IPS-18c (cell line): Measurements from ENCODE around the gene CD81.

Source experiments
- H3K4me3 ChIP-seq: 2 replicates; pipeline ENCODE4 v1.7.0; 2013; ENCODE audit warnings: low read depth, mild to moderate bottlenecking, low read length, moderate library complexity; ENCODE audit not compliant: insufficient read depth
- H3K9me3 ChIP-seq: one replicate; pipeline ENCODE4 v1.6.1; 2013; ENCODE audit warnings: mild to moderate bottlenecking, low read length, moderate library complexity; ENCODE audit not compliant: control insufficient read depth, insufficient read depth

CD81 gene

DNA sequence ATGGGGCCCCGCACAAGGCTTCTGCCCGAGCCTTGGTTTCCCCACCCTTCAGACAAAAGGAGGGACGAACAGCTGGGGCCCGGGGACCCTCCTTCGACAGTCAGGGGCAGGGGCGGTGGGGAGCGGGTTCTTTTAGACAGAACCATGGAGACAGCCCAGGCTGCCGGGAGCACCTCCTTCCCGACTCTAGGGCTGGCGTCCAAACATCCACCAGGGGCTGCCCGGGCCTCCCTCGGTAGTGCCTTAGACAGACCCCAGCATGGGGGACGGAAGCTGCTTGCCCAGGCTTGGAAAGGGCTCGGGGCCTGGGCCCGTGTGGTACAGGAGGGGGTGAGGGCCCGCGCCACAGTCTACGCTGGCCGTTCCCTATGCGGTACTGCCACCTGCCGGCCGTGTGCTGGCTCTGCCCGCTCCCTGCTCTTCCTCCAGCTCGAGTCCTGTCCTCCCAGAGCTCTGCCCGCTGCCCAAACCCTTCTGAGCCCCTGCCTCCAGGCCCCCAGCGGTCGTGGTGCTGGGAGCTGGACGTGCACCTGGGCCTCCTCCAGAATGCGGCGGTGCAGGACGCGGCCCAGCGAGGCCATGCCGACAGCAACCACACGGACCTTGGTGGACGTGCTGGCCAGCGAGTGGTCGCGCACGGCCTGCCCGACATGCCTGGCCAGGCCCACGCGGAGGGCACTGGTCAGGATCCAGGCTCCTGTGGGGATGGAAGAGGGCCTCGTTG lies 43.6 kb downstream of the CD81 start:
- Histone ChIP-seq H3K9me3 (peaks cover 5% of the 10 kb centered on the region), H3K4me3 (no peak overlapping the region)

DNA sequence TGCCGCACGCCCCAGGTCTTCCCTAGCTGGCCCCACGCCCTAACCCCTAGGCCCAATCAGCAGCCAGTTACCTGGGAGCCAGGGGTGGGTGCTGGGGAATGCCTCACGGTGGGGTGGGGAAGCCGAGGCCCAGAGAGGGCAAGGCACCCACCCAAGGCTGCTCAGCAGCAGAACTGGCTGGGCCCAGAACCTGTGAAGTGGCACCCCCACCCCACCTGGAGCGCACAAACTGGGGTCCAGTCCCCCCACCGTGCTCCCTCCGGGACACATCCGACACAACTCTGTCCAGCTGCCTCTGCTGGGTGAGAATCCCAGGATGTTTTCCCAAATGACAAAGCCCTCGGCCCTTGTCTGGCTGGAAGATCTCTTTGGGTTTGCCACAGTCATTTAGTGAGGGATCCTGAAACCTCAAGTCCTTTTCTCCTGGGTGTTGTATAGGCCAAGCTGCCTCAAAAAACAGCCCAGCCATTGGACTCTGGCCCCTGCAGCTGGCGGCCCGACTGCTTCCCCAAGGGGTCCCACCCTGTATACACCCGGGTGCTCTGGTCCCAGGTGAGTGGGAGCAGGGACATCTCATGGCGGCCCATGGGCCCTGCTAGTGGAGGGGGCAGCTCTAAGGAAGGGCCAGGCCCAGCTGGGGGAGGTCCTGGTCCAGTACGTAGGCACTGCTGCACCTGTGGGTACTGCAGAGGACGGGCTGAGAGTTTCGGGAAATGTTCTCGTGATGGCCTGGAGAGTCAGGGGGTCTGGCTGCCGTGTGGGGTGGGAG lies 44.3 kb downstream of the CD81 start:
- H3K4me3 ChIP-seq, result no peak overlapping the region
- peaks cover 5% of the 10 kb centered on the region for H3K9me3 ChIP-seq

- H3K9me3 ChIP-seq, result peaks cover 5% of the 10 kb centered on the region
- no peak overlapping the region for H3K4me3 ChIP-seq
Measured at GRCh38 chr11:2421996-2422395, 44.9 kb downstream of the CD81 start.

- Histone ChIP-seq H3K9me3 (peaks cover 5% of the 10 kb centered on the region), H3K4me3 (no peak overlapping the region)
Measured at GRCh38 chr11:2422461-2423156, 45.5 kb downstream of the CD81 start.

DNA sequence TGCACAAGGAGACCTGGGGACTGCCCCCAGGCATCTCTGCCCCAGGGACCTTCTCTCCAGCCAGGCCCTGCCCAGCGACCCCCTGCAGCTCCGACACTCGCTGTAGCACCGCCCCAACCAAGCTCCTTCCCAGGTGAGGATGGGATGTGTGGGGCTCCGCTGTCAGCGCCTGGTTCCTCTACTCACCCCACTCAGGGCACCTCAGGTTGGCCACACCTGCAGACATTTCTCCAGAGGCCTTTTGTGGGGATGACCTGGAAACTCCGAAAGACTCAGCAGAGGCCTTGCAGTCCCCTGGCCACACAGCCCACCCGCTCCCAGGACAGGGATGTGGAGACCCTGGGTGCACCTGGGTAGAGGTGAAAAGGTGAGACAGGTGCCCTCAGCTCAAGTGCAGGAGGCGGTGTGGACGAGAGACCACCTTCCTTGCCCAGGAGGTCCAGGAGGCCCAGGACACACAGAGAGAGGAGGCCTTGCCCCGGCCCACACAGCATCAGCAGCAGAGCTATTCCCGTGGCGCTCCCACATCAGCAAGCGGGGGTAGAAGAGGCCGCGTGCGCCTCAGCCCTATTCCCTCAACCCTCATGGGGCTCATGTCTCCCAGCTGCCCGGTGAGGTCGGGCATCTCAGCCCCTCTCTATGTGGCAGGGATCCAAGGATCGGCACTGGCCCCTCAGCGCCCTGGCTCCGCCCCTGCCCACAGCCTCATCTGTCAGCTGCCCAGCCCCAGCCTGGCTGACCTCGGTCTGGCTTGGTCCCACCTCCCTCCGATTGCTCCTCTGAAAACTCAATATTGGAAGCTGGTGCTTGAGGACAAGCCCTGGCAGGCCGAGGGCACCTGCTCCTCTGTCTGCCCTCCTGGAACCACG lies 46.3 kb downstream of the CD81 start:
- Histone ChIP-seq H3K9me3 (peaks cover 5% of the 10 kb centered on the region), H3K4me3 (no peak overlapping the region)

- H3K4me3 ChIP-seq, result no peak overlapping the region
- H3K9me3 ChIP-seq, result peaks cover 5% of the 10 kb centered on the region
Measured at GRCh38 chr11:2424811-2425495, 47.8 kb downstream of the CD81 start.

DNA sequence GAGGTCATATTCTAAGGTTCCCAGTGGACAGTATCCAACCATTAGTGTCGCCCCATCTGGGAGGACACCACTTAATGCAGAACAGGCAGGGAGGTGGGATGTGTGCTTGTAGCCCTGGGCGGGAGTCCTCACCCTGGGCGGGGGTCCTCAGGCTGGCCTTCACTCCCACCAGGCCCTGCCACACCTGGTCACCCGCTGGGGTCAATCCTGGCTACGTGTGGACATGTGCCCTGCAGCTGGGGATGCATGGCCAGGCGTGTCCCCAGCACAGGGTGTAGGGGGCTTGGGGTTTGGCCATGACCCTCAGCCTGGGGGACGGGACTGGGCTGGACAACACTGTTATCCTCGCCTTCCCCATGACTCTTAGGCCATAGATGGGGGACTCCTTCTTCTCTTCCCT lies 48.4 kb downstream of the CD81 start:
- H3K9me3 ChIP-seq, result peaks cover 5% of the 10 kb centered on the region
- H3K4me3 ChIP-seq, result no peak overlapping the region

DNA sequence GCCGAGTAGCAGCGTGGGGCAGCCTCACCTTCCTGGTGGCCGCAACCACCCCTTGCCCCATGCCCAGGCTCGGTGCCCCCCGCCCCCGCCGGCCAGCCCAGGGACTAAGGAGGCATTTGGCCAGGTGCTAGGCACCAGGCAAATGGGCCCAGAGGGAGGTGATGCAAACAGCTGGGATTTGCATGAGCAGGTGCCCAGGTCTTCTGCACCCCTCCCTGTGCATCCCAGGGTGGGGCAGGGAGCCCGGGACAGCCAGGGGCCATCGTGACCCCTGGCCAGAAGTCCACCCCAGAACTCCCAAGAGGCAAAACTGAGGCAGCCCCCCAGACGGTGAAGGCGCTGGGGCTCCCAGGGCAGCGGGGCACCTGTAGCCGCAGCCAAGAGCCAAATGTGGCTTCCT lies 49.1 kb downstream of the CD81 start:
- no peak overlapping the region for H3K4me3 ChIP-seq
- H3K9me3 ChIP-seq, result peaks cover 5% of the 10 kb centered on the region

- H3K9me3 ChIP-seq, result peaks cover 4% of the 10 kb centered on the region
Measured at GRCh38 chr11:2426826-2427521, 49.9 kb downstream of the CD81 start.

DNA sequence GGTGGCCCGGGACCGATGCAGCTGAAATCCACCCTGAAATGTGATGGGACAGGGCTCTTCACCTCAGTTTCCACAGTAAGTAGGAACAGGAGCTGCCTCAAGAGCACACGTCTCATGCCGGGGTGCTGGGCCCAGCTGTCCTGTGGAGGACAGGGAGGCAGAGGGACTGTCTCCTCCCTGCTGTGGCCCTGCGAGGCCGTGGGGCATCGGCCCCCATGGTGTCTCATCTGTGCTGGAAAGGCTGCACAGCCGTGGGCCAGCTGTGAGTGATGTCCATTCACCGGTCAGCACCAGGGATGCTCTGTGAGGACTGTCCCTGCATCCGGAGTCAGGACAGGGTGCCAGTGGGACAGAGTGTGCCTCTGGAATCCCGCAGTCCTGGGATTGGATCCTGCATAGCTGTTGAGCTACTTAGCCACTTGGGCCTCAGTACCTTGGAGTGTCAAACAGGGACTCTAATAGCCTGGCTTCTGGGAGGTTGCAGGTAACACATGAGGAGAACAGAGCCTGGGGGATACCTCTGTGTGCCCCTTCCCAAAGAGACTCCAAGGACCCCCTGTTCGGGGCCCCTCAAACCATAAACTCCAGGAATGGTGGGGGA lies 50.7 kb downstream of the CD81 start:
- Histone ChIP-seq H3K4me3 (no peak overlapping the region), H3K9me3 (peaks cover 2% of the 10 kb centered on the region)

More at GRCh38 chr11:2426826-2427521, 49.9 kb downstream of the CD81 start:
- H3K4me3 ChIP-seq, result no peak overlapping the region

- Histone ChIP-seq H3K4me3 (no peak overlapping the region), H3K9me3 (peaks cover 2% of the 10 kb centered on the region)
Measured at GRCh38 chr11:2428322-2428795, 51.2 kb downstream of the CD81 start.

GRCh38 chr11:2431395-2431794 lies 54.3 kb downstream of the CD81 start:
- no peak overlapping the region for H3K4me3 ChIP-seq

GRCh38 chr11:2432171-2432621 lies 55.1 kb downstream of the CD81 start:
- Histone ChIP-seq H3K9me3 (peaks cover 2% of the 10 kb centered on the region), H3K4me3 (no peak overlapping the region)

More at GRCh38 chr11:2431395-2431794, 54.3 kb downstream of the CD81 start:
- peaks cover 2% of the 10 kb centered on the region for H3K9me3 ChIP-seq

DNA sequence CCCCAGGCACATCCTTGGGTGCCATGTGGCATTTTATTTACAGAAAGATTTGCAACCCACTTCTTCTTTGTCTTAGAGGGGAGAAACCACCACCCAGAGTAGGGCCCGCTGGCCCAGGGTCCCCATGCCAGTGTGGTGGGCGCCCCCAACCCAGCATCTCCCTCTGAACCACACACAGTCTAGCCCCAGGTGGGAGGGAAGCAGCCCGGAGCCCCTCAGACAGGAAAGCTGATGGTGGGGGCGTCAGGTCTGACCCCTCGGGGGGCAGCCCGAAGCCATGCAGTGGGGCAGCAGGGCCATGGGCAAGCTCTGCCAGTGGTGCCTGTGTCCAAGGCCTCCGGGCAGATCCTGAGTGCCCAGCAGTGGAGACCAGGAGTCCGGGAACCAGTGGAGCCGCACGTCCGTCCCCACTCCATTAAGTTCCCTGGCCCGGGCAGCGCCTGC lies 55.5 kb downstream of the CD81 start:
- Histone ChIP-seq H3K4me3 (no peak overlapping the region), H3K9me3 (peaks cover 2% of the 10 kb centered on the region)

DNA sequence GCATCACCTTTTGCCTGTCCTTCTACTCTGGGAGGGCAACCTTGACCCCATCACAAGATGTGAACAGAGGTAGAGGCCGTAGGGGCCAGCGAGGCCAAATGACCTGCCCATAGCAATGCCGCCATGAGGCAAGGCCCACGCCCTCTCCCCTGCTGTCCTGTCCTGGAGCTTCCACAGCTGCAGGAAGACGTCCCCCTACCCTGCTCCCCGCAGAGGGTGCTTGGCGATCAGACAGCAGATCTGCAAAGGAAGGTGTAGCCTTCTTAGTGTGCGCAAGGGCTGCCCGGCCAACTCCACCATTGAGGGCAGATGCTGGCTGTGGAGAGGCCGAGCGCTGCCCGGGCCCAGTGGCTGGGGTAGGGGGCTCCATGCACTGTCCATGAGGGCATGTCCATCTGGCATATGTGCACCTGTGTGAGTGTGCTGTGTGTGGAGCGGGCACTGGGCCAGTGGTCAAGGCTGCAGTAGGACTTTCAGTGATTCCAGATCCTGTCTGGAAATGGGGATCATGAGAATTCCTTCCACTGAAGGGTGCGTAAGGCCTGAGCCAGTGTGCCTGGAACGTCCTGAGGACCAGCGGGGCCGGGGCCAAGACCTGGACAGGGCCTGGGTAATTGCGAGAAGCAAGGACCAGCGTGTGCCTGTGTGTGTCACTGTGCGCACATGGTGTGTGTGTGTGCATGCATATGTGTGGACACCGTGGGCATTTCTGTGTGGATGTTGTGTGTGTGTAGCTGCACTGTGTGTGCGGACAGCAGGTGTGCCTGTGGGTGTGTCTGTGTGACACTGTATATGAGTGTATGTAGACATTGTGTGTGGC lies 56.2 kb downstream of the CD81 start:
- peaks cover 2% of the 10 kb centered on the region for H3K9me3 ChIP-seq
- no peak overlapping the region for H3K4me3 ChIP-seq
